ENCODE measurements around the gene ISLR.

The ISLR gene

GRCh38 chr15:74173380-74174218, at the start of gene ISLR:
Gene ISLR, plus strand, starts transcription at chr15:74173710. Its CDS starts 1,149 bp downstream, at chr15:74174859.
- in situ Hi-C loops (cut with MboI; ENCODE audit: low sequenced_read_pairs), result no loop called here

GRCh38 chr15:74124196-74124595, 49.3 kb upstream of the ISLR start:
- in situ Hi-C loops (cut with MboI; ENCODE audit: low sequenced_read_pairs), result no loop called here

GRCh38 chr15:74124759-74125158, 48.8 kb upstream of the ISLR start:
- in situ Hi-C loops (cut with MboI; ENCODE audit: low sequenced_read_pairs), result loop anchor here (5.0 kb wide), 1 partner anchor 183 kb away; no protein-coding TSS in a partner anchor

- in situ Hi-C loops (cut with MboI; ENCODE audit: low sequenced_read_pairs), result loop anchor here (5.0 kb wide), 1 partner anchor 180 kb away; no protein-coding TSS in a partner anchor
These were observed 46.1 kb upstream of the ISLR start for GRCh38 chr15:74127255-74127953.

GRCh38 chr15:74127954-74128784, 45.3 kb upstream of the ISLR start:
- in situ Hi-C loops (cut with MboI; ENCODE audit: low sequenced_read_pairs), result loop anchor here (5.0 kb wide), 1 partner anchor 179 kb away; no protein-coding TSS in a partner anchor

- in situ Hi-C loops (cut with MboI; ENCODE audit: low sequenced_read_pairs), result loop anchor here (5.0 kb wide), 1 partner anchor 178 kb away; no protein-coding TSS in a partner anchor
These were observed 44.5 kb upstream of the ISLR start for GRCh38 chr15:74128785-74129585.

- in situ Hi-C loops (cut with MboI; ENCODE audit: low sequenced_read_pairs), result loop anchor here (5.0 kb wide), 1 partner anchor 178 kb away; no protein-coding TSS in a partner anchor
These were observed 43.8 kb upstream of the ISLR start for GRCh38 chr15:74129586-74130154.

- in situ Hi-C loops (cut with MboI; ENCODE audit: low sequenced_read_pairs), result no loop called here
These were observed 43.2 kb upstream of the ISLR start, which contains the start of gene ISLR2 for GRCh38 chr15:74130155-74130848. Gene ISLR2, plus strand, starts transcription at chr15:74130586. Its CDS starts 2,169 bp downstream, at chr15:74132755.

GRCh38 chr15:74130849-74131627, 42.5 kb upstream of the ISLR start:
- in situ Hi-C loops (cut with MboI; ENCODE audit: low sequenced_read_pairs), result no loop called here

GRCh38 chr15:74131628-74132413, 41.7 kb upstream of the ISLR start:
- in situ Hi-C loops (cut with MboI; ENCODE audit: low sequenced_read_pairs), result no loop called here

GRCh38 chr15:74132681-74133651, 40.5 kb upstream of the ISLR start:
- in situ Hi-C loops (cut with MboI; ENCODE audit: low sequenced_read_pairs), result no loop called here

GRCh38 chr15:74133694-74134386, 39.7 kb upstream of the ISLR start:
- in situ Hi-C loops (cut with MboI; ENCODE audit: low sequenced_read_pairs), result no loop called here

- in situ Hi-C loops (cut with MboI; ENCODE audit: low sequenced_read_pairs), result no loop called here
These were observed 39.0 kb upstream of the ISLR start for GRCh38 chr15:74134387-74135027.

GRCh38 chr15:74135041-74135565, 38.4 kb upstream of the ISLR start:
- in situ Hi-C loops (cut with MboI; ENCODE audit: low sequenced_read_pairs), result no loop called here

GRCh38 chr15:74136540-74136813, 37.0 kb upstream of the ISLR start:
- in situ Hi-C loops (cut with MboI; ENCODE audit: low sequenced_read_pairs), result no loop called here

Measured in HL-60/S4 treated with phorbol 12-myristate 13-acetate at 8.2 ng/mL for 4 days and 3 days (cell line).